Stimulated activated CD8-positive, alpha-beta memory T cell treated with anti-CD3 and anti-CD28 coated beads, Interleukin-4, amount 100 ng/mL, for 48 hours (primary cell): ENCODE results near the gene AK5.
"Not testable (repeated sequence)": the region's sequence is repeated elsewhere in the genome, so short reads cannot be mapped to it uniquely, and the experiment has no call there.

Experiments
- DNase-seq: peaks from one replicate; pipeline ENCODE4 v3.0.0-alpha.2; 2020

Gene AK5

DNA sequence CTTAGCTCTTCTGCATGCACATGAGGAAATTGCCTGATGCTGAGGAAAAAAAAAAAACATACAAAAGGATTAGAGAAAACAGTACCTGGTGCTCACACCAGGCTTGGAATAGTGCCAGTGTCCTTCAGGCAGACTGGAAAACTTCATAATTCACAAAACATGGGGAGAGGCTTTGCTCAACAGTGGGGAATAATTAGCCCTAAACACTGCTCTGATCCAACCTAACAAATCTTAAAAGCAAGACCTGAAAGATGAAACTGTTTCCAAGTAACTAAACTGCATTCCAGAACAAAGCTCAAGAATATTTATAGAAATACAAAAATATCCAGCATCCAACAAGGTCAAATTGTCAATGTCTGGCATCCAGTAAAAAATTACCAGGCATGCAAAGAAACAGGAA, 124.8 kb downstream of the AK5 start:
- no peak for DNase-seq

- no peak for DNase-seq
Measured at GRCh38 chr1:77407738-77408375, 126.0 kb downstream of the AK5 start.

DNA sequence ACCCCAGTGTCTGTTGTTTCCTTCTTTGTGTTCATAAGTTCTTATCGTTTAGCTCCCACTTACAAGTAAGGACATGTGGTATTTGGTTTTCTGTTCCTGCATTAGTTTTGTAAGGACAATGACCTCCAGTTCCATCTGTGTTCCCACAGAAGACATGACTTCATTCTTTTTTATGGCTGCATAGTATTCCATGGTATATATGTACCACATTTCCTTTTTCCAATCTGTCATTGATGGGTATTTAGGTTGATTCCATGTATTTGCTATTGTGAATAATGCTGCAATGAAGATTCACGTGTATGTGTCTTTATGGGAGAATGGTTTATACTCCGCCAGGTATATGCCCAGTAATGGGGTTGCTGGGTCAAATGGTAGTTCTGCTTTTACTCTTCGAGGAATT, 127.1 kb downstream of the AK5 start:
- not testable (repeated sequence) for DNase-seq

DNA sequence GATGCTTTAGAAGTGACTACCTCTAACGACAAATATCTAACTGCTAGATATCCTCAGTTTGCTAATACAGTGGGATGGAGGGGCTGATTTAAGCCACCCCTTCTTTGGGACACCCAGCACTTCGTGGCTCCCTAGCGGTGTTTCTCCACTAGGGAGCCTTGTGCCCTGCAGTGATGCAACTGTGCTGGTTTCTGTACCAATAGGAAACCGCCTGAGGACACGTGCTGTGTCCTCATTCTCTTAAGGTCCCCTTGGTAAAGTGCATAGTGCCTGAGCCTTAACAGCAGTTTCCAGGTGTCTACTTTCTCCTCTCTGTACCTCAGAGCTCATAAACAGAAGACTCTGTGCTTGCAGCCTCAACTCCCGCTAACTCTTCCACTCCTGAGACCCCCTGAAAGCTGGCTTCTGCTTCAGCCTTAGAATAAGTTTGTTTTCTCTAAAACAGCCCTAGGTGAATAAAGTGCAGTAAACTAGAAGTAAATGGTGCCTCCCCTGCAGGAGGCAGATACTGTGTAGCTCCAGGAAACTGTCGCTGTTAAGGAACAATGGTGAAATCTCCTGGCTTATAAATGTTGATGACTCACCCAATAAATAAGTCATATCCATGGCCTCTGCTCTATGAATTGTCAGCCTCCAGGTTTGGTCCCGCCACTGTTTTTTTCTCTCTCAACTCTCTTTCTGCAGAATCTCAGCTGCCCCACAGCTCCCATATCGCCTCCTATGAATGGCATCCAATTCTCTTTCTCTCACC, 130.4 kb downstream of the AK5 start:
- no peak for DNase-seq

- no peak for DNase-seq
Measured at GRCh38 chr1:77412820-77413530, 131.2 kb downstream of the AK5 start.

DNA sequence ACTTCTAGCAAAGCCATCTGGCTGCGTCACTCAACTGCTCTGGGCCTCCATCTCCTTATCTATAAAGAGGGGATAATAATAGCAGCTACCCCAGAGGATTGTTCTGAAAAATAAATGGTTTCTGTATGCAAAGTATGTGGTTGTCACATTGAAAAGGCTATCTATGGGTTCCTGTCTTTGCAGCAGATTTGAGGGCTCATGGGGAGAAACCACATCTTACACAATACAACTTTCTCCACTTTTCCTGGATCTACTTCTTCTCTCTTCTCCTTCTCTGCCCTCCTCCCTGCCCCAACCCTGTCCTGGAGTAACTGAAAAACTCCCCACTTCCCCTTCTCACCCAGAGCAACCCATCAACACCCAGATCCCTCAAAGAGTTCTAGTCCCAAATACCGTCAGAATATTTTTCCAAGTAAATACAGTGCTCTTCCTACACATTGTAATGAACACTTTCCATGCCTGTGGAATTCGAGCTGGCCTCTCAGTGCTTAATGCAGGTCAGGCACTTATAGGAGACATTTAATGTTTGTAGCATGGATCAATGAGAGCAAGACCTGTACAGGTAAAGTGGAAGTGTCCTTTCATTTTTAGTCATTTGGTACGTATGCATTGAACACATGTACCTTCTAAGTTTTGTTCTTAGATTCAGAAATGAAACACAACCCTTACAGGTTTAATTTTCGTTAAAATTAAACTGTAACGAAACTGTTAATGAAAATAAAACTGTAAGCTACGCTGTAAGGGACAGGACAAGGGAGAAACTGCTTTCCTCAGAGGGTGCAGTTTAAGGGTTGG, 131.9 kb downstream of the AK5 start:
- DNase-seq = no peak

DNA sequence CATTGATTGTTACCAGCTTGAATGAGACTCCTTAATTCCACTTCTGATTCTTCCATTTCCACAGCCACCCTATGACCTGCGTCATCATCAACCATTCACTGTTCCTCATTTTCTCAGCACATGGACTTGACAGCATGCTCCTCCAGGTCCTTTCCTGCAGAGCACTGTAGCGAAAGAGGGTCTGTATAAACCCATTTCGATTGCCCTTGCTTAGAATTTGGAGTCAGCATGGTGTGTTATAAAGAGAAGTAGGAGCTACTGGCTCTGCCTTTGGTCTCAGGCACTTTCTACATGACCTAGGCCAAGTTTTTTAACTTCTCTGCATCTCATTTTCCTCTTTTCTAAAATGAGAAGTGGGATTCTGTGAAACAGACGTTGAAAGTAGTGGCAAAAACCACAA, 133.8 kb downstream of the AK5 start:
- DNase-seq = no peak

DNA sequence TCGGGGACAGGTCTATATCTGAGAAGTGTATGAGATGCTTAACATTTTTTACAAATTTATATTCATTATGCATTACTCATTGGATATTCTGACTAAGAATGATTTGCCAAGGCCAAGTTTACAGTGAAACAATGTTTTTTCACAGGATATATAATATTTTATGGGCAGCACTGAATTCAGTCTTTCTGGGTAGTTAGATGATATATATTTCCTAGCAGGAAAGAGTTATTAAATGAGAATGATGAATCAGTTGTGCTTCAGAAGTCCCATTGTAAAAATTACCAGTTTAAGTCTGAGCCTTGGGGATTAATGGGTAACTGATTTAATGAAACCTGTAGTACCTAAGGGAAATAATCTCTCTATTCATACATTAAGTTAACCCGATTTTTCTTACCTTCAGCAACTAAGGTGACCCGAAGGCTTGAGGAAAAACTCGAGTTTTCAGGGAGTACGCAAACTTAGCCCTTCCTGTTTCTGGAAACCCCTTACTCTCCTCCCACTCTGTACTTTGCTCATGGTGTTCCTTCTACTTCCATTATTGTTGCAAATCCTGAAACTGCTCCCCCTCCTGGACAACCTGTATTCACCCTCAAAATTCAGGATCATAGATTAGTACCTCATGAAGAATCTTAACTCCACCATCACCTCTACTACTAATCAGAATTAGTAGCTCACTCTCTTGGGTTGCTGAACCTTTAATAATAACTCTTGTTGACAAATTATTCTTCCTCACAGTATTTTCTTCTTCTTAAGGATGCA, 135.1 kb downstream of the AK5 start:
- no peak for DNase-seq

- not testable (repeated sequence) for DNase-seq
Measured at GRCh38 chr1:77418055-77418454, 136.2 kb downstream of the AK5 start.

- no peak for DNase-seq
Measured at GRCh38 chr1:77421504-77422233, 139.8 kb downstream of the AK5 start.

DNA sequence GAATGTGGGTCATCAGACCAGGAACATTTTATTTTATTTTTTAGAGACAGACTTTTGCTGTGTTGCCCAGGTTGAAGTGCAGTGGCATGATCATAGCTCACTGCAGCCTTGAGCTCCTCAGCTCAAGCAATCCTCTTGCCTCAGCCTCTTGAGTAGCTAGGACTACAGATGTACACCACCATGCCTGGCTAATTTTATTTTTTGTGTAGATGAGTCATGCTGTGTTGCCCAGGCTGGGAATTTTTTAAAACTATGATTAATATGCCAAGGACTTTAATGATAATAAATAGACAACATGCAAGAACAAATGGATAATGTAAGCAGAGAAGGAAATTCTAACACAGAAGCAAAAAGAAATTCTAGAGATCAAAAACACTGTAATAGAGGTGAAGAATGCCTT, 142.4 kb downstream of the AK5 start:
- DNase-seq = no peak

DNA sequence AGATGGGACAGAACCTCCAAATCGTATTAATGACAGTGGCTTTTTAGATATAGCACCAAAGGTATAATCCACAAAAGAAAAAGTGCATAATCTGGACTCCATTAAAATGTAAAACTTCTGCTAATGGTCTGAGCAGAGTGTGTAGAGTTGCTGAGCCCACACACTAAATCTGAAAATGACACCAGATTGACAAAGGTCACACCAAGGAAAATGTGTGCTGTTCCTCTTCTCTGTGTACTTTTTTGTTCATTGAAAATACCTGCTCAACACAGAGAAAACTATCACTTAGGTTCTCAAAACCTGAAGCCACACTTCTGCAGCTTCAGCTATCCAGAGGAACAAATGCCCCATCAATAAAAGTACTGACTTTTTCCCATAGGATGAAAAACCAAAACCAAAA, 146.2 kb downstream of the AK5 start:
- DNase-seq = no peak

DNA sequence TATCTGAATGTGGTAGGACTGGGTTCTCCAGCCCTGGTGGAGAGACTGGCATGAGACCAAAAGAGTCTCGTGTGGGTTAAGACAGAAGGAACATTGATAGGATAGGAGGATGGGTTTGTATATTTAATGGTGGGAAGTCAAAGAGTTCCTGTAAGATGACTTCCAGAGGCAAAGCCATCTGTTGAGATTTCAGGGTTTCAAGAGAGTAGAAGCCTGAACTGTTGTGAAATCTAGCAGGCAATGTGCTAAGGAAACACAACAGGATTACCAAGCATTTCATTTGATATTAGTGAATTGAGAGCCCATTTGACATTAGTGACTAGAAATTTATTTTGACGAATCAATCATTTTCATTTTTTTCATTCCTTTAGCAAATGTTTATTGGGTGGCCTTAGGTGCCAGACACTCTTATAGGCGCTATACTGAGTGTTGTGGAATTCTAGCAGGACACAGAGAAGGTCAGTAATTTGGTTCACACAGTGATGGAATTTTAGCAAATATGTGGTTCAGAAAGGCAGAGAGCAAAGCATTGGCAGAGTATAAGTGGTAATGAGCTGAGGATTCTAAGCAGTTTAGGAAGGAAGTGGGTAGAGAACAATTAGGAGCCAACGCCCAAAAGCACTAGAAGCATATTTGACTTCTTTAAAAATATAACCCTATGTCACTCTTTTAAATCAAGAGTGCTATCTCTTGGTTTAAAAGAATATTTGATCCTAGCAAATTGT, 149.3 kb downstream of the AK5 start:
- DNase-seq = no peak

GRCh38 chr1:77433934-77434333, 152.1 kb downstream of the AK5 start:
- DNase-seq = no peak

- no peak for DNase-seq
Measured at GRCh38 chr1:77434967-77435366, 153.1 kb downstream of the AK5 start.

GRCh38 chr1:77438236-77438913, 156.6 kb downstream of the AK5 start:
- DNase-seq = no peak

DNA sequence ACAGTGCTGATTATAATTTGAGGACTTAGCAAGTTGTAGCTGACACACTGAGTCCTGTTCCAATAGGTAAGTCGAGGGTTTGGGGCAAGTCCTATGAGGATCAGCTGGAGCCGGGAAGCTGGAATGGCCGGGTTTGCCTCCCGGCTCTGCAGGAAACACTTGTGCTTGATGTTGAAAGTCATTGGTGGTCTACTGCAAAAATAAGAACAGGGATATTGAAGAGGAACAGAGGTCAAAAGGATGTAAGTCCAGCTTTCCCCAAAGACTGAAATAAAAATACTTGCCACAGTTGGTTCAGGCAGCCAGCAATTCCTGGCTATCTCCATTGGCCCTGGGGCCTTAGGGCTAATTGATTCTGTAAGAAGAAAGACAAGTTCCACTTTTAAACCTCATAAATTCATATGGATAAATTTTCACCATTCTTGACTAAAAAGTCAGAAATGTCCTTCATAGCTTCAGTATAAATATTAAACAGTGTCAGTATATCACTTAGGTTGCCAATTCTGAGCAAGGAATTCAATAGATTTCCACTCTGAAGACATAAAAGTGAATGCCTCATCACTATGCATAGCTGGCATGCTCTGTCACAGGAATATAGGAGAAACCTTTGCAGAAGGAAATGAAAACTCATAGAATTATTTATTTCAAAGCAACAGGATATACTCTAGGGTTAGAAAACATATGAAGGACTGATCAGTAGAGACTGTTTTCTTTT, 165.2 kb downstream of the AK5 start:
- no peak for DNase-seq

GRCh38 chr1:77447669-77448068, 165.8 kb downstream of the AK5 start:
- no peak for DNase-seq

DNA sequence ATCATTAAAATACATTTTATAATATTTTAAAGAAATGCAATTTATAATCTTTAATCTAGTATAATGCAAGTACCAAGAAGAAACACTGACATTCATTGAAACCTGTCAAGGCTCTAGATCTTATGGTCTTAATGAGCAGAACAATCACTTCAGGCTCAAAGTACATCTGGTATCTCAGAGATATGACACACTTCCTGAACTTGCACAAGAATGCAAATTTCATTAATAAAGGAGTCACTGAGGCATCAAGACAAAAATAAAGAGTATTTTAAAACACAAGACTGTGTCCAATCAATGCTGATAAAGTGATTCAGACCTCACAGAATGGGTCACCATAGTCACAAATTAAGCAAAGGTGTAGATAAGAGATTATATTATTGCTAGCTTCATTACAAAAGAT, 178.1 kb downstream of the AK5 start:
- DNase-seq = no peak

DNA sequence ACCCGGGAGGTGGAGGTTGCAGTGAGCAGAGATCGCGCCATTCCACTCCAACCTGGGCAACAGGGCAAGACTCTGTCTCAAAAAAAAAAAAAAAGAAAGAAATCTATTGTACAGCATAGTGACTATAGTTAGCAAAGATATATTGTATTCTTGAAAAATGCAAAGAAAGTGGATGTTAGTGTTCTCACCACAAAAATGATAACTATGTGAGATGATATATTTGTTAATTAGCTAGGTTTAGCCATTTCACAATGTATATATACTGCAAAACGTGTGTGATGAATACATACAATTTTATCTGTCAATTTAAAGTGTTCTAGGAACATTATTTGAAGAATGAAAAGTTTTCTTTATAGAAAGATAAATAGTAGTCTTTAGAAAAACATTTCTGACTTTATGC, 179.9 kb downstream of the AK5 start:
- no peak for DNase-seq
